AG04450 (cell line): Measurements from ENCODE around the gene KCNH4. TPM values are rescaled to one million over a fixed set of nuclear protein-coding genes. Genes with fewer than 3 reads are reported as not detected.

Experiments used
- CTCF ChIA-PET: fragments of 300-600, 350-600 bp; formaldehyde crosslinking; extraction: SDS; loops from one replicate; lab custom pipeline; 2022; ENCODE audit warnings: antibody characterized with exemption, inconsistent platforms; lab: Charles Lee
- POLR2A ChIA-PET: fragments of 350-600 bp; formaldehyde crosslinking; extraction: SDS; loops from one replicate; lab custom pipeline; 2021; ENCODE audit warnings: antibody characterized with exemption, inconsistent platforms; lab: Yijun Ruan, JAX
- DNase-seq: peaks from one replicate; pipeline ENCODE4 v3.0.0-alpha.2; 2011; ENCODE audit warnings: low read depth, low spot score
- H3K27ac ChIP-seq: one replicate; pipeline ENCODE4 v1.5.1; 2012; ENCODE audit warnings: low read depth, low read length, control low read depth
- H3K27me3 ChIP-seq: one replicate; pipeline ENCODE4 v1.6.0; 2012; ENCODE audit warnings: low read length; ENCODE audit not compliant: control insufficient read depth, insufficient read depth
- H3K4me3 ChIP-seq: 2 replicates; pipeline ENCODE4 v1.5.1; 2011; ENCODE audit warnings: mild to moderate bottlenecking, low read depth, low read length, control low read depth
- H3K9me3 ChIP-seq: 2 replicates; pipeline ENCODE4 v1.5.1; 2012; ENCODE audit warnings: low read length; ENCODE audit not compliant: control insufficient read depth, insufficient read depth
- CTCF ChIP-seq: IDR thresholded peaks from 2 replicates; pipeline ENCODE4 v1.5.1; 2011; ENCODE audit warnings: low read depth, low read length, control low read depth, inconsistent platforms
- polyA plus RNA-seq: library from polyadenylated mRNA; depleted of rRNA; stranded (reverse); fragments of >200 nt; gene quantifications from 2 replicates; pipeline ENCODE4 v1.2.3, GENCODE V29; 2011

KCNH4 gene
- polyA plus RNA-seq, 1 experiment, result 0.01 TPM

GRCh38 chr17:42131981-42132432 lies 48.9 kb downstream of the KCNH4 start:
- DNase-seq, result no peak
- Histone ChIP-seq H3K4me3 (no peak overlapping the region), H3K27me3 (no peaks in the 10 kb centered on the region), H3K9me3 (no peaks in the 10 kb centered on the region), H3K27ac (no peak overlapping the region)
- ChIA-PET CTCF (no interaction called here), POLR2A (no interaction called here)
- no peak for TF ChIP-seq CTCF

DNA sequence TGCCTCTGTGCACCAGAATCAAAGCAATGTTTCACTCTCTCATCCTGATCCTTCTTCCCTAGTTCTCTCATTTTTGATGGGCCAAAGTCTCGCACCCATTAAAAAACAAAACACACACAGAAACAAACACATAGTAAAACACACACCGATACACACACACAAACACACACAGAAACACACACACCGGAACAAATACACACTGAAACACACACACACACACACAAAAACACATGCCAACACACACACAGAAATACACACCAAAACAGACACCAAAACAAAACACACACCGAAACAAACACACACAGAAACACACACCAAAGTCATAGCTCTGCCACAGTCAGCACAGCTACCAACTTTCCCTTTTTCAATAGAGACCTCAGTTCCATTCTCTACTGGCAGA lies 49.7 kb downstream of the KCNH4 start:
- no peak overlapping the region for H3K27ac ChIP-seq
- no peaks in the 10 kb centered on the region for H3K9me3 ChIP-seq
- no peak overlapping the region for H3K4me3 ChIP-seq
- POLR2A ChIA-PET, result no interaction called here
- CTCF ChIA-PET, result no interaction called here
- DNase-seq, result no peak
- H3K27me3 ChIP-seq, result no peaks in the 10 kb centered on the region
- TF ChIP-seq CTCF, result no peak

DNA sequence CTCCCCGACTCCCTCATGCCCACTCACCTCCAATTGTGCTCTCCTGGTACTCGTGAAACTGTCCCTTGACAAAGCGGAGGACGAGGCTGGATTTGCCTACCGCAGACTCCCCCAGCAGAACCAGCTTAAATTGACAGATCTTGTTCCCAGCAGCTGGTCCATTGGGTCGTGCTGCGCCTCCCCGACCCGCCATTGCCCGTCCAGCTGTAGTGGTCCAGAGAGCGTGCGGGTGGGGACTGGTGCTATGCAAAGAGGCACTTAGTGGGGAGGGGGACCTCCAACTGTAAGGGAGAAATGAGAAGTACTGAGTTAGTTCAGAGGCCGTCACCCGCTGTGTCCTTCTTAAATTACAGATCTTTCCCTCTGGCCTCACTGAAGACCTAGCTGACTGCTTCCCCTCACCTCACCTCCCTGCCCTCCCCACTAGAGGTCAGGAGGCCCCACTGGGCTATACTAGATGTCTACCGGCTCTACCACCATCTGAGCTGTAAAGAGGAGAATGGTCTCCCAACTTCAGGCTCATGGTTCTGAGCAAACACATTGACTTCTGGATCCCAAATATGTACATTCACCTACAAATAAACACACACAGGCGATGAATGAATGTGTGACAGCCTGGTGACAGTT lies 50.5 kb downstream of the KCNH4 start:
- ChIA-PET POLR2A (no interaction called here), CTCF (no interaction called here)
- H3K4me3 ChIP-seq, result no peak overlapping the region
- DNase-seq, result no peak
- TF ChIP-seq CTCF, result no peak
- H3K27ac ChIP-seq, result no peak overlapping the region
- no peaks in the 10 kb centered on the region for H3K9me3 ChIP-seq
- no peaks in the 10 kb centered on the region for H3K27me3 ChIP-seq

GRCh38 chr17:42129109-42129837 lies 51.7 kb downstream of the KCNH4 start:
- no peaks in the 10 kb centered on the region for H3K27me3 ChIP-seq
- no peak for DNase-seq
- H3K4me3 ChIP-seq, result no peak overlapping the region
- no peaks in the 10 kb centered on the region for H3K9me3 ChIP-seq
- no peak for TF ChIP-seq CTCF
- no peak overlapping the region for H3K27ac ChIP-seq
- ChIA-PET POLR2A (no interaction called here), CTCF (no interaction called here)

GRCh38 chr17:42127414-42127813 lies 53.5 kb downstream of the KCNH4 start:
- no peak overlapping the region for H3K27ac ChIP-seq
- DNase-seq, result no peak
- POLR2A ChIA-PET, result interaction anchor here (0.7 kb wide), 1 partner anchor 97 kb away, joined by 4 read pairs; no protein-coding TSS in a partner anchor
- H3K27me3 ChIP-seq, result no peaks in the 10 kb centered on the region
- TF ChIP-seq CTCF, result no peak
- no peaks in the 10 kb centered on the region; the same call in 1 of the 2 replicates for H3K9me3 ChIP-seq
- CTCF ChIA-PET, result no interaction called here
- no peak overlapping the region for H3K4me3 ChIP-seq
